ENCODE results near the gene STPG3. TPM values are rescaled to one million over a fixed set of nuclear protein-coding genes. Genes with fewer than 3 reads are reported as not detected.

Gene STPG3
- total and polyA plus RNA-seq, 2 of the 13 experiments (the other 11 are each of a cell fraction or from before 2014, with no cell fraction given) = not detected

- TF ChIP-seq MLLT10 (CRISPR knock-in tag; IDR thresholded peaks at IDR 0.05) (no peak), REPIN1 (CRISPR knock-in tag; IDR thresholded peaks at IDR 0.05; ENCODE audit: borderline replicate concordance, low read depth) (0 out of 2 replicates have a peak, but pooled peaks have one; percentile 29), FOSL1 (CRISPR knock-in tag; IDR thresholded peaks at IDR 0.05; ENCODE audit: borderline replicate concordance) (no peak), KLF13 (CRISPR knock-in tag; IDR thresholded peaks at IDR 0.05) (no peak), MIXL1 (CRISPR knock-in tag; IDR thresholded peaks at IDR 0.05) (no peak), SYNCRIP (IDR thresholded peaks at IDR 0.05; ENCODE audit: insufficient read depth, low read depth, low read length) (no peak), ZBTB20 (CRISPR knock-in tag; IDR thresholded peaks at IDR 0.05; ENCODE audit: borderline replicate concordance, low read depth) (0 out of 2 replicates have a peak, but pooled peaks have one; percentile 15), ZBTB33 (CRISPR knock-in tag; IDR thresholded peaks at IDR 0.05) (no peak), ZNF275 (CRISPR knock-in tag; IDR thresholded peaks at IDR 0.05; ENCODE audit: borderline replicate concordance) (no peak), HMG20B (CRISPR knock-in tag; conservative IDR thresholded peaks at IDR 0.05) (no peak), AFF4 (CRISPR knock-in tag; IDR thresholded peaks at IDR 0.05) (no peak), ZNF501 (CRISPR knock-in tag; IDR thresholded peaks at IDR 0.05) (0 out of 2 replicates have a peak, but pooled peaks have one; percentile 12), ARID2 (CRISPR knock-in tag; IDR thresholded peaks at IDR 0.05; ENCODE audit: borderline replicate concordance) (no peak), EHMT2 (IDR thresholded peaks at IDR 0.05; ENCODE audit: borderline replicate concordance, low read depth, low read length) (no peak), TOPORS (CRISPR knock-in tag; IDR thresholded peaks at IDR 0.05) (no peak; the same call in 1 of the 2 replicates), HINFP (CRISPR knock-in tag; IDR thresholded peaks at IDR 0.05; ENCODE audit: low read depth) (no peak), PCBP1 (IDR thresholded peaks at IDR 0.05; ENCODE audit: borderline replicate concordance, low read depth, low read length) (no peak), ZC3H4 (CRISPR knock-in tag; IDR thresholded peaks at IDR 0.05; ENCODE audit: borderline replicate concordance) (no peak; the same call in 1 of the 2 replicates), MATR3 (CRISPR knock-in tag; IDR thresholded peaks at IDR 0.05) (no peak)
Measured at GRCh38 chr9:137222190-137223077, 28.7 kb upstream of the STPG3 start, which contains the start of gene RNF208 (continued).

Measured in HepG2 (cell line).